Motor neuron (in vitro differentiated cells): Measurements from ENCODE around the gene PPP1R17. TPM values are rescaled to one million over a fixed set of nuclear protein-coding genes. Genes with fewer than 3 reads are reported as not detected.

Experiments used
- total RNA-seq, 8 experiments: library from RNA; unstranded; fragments of 300-600 nt; gene quantifications; 2 replicates each; pipeline versions ENCODE4 v1.2.3 to v1.2.4, GENCODE V29; 2022

The PPP1R17 gene
- total RNA-seq, 8 experiments from 2014 or later: 0.61 to 111 (median 13.0) TPM

Other genes with a start within 250 kb of the PPP1R17 start
- 1 to 10 TPM in 2 of 8 experiments, under 1 TPM in 5, not detected in 1; 0.07 to 1.8 (median 0.41) TPM for gene ITPRID1, start 173.1 kb upstream of the PPP1R17 start, total RNA-seq